SK-N-SH treated with all-trans-retinoic acid at 6 μM for 48 hours (cell line): Measurements from ENCODE around the gene TOPBP1.

Source experiments
- ATAC-seq: fragments of 200-7000 bp; cut with Tn5 transposase; 3 replicates; pipeline ENCODE4 v1.9.1; 2020; ENCODE audit warnings: mild to moderate bottlenecking, moderate library complexity
- BACH2 ChIP-seq: fragments of 250-450 bp; sonication (Bioruptor Pico); IDR thresholded peaks from 2 replicates; pipeline ENCODE4 v1.9.0; 2021; ENCODE audit warnings: mild to moderate bottlenecking, borderline replicate concordance
- CSDC2 ChIP-seq: fragments of 250-450 bp; sonication (Bioruptor Pico); IDR thresholded peaks from 2 replicates; pipeline ENCODE4 v1.5.0; 2020; ENCODE audit warnings: mild to moderate bottlenecking, moderate library complexity
- ESRRG ChIP-seq: fragments of 250-450 bp; sonication (Bioruptor Pico); IDR thresholded peaks from 2 replicates; pipeline ENCODE4 v1.6.1; 2021; ENCODE audit warnings: mild to moderate bottlenecking
- GLIS3 ChIP-seq: fragments of 250-450 bp; sonication (Bioruptor Pico); IDR thresholded peaks from 2 replicates; pipeline ENCODE4 v1.5.0; 2020; ENCODE audit warnings: mild to moderate bottlenecking, moderate library complexity
- ISL1 ChIP-seq: fragments of 250-450 bp; sonication (Bioruptor Pico); IDR thresholded peaks from 2 replicates; pipeline ENCODE4 v2.1.2; 2022; ENCODE audit warnings: mild to moderate bottlenecking, moderate library complexity
- OSR1 ChIP-seq: fragments of 250-450 bp; sonication (Bioruptor Pico); IDR thresholded peaks from 2 replicates; pipeline ENCODE4 v1.8.0; 2022; ENCODE audit warnings: moderate library complexity, mild to moderate bottlenecking, inconsistent platforms
- PPARA ChIP-seq: fragments of 250-450 bp; sonication (Bioruptor Pico); IDR thresholded peaks from 2 replicates; pipeline ENCODE4 v1.5.0; 2020; ENCODE audit warnings: mild to moderate bottlenecking, borderline replicate concordance
- RARB ChIP-seq: fragments of 250-450 bp; sonication (Bioruptor Pico); IDR thresholded peaks from 2 replicates; pipeline ENCODE4 v1.8.0; 2021; ENCODE audit warnings: mild to moderate bottlenecking, moderate library complexity
- SNAI2 ChIP-seq: fragments of 250-450 bp; sonication (Bioruptor Pico); IDR thresholded peaks from 2 replicates; pipeline ENCODE4 v1.5.0; 2020; ENCODE audit warnings: mild to moderate bottlenecking, moderate library complexity
- TCF4 ChIP-seq: fragments of 250-450 bp; sonication (Bioruptor Pico); IDR thresholded peaks from 2 replicates; pipeline ENCODE4 v1.8.0; 2021; ENCODE audit warnings: mild to moderate bottlenecking, moderate library complexity, borderline replicate concordance
- TOX ChIP-seq: fragments of 250-450 bp; sonication (Bioruptor Pico); IDR thresholded peaks from 2 replicates; pipeline ENCODE4 v1.8.0; 2021; ENCODE audit warnings: mild to moderate bottlenecking, moderate library complexity, borderline replicate concordance
- ZC3H10 ChIP-seq: fragments of 250-450 bp; sonication (Bioruptor Pico); IDR thresholded peaks from 2 replicates; pipeline ENCODE4 v1.5.1; 2021; ENCODE audit warnings: mild to moderate bottlenecking, moderate library complexity
- ZFP3 ChIP-seq: fragments of 250-450 bp; sonication (Bioruptor Pico); IDR thresholded peaks from 2 replicates; pipeline ENCODE4 v1.5.0; 2020; ENCODE audit warnings: mild to moderate bottlenecking, moderate library complexity
- ZFP30 ChIP-seq: fragments of 450-650 bp; formaldehyde crosslinking; IDR thresholded peaks from 2 replicates; pipeline ENCODE4 v1.5.0; 2022; ENCODE audit warnings: mild to moderate bottlenecking, moderate library complexity
- ZNF565 ChIP-seq: fragments of 450-650 bp; formaldehyde crosslinking; conservative IDR thresholded peaks from 2 replicates; pipeline ENCODE4 v1.5.0; 2020; ENCODE audit warnings: low read depth, mild to moderate bottlenecking, moderate library complexity
- ZNF70 ChIP-seq: fragments of 450-650 bp; formaldehyde crosslinking; IDR thresholded peaks from 2 replicates; pipeline ENCODE4 v1.5.0; 2020; ENCODE audit warnings: mild to moderate bottlenecking, moderate library complexity
- ZNF8 ChIP-seq: fragments of 450-650 bp; formaldehyde crosslinking; IDR thresholded peaks from 2 replicates; pipeline ENCODE4 v1.5.0; 2020; ENCODE audit warnings: mild to moderate bottlenecking, moderate library complexity
- TF ChIP-seq, protein P1 (sequence below): fragments of 250-450 bp; sonication (Bioruptor Pico); IDR thresholded peaks from 2 replicates; pipeline ENCODE4 v1.5.1; 2020; ENCODE audit warnings: low read depth, mild to moderate bottlenecking, moderate library complexity
- TF ChIP-seq, protein P2 (sequence below): fragments of 250-450 bp; sonication (Bioruptor Pico); IDR thresholded peaks from 2 replicates; pipeline ENCODE4 v1.8.0; 2021; ENCODE audit warnings: low read depth, mild to moderate bottlenecking, moderate library complexity, borderline replicate concordance
- TF ChIP-seq, protein P3 (sequence below): fragments of 250-450 bp; sonication (Bioruptor Pico); IDR thresholded peaks from 2 replicates; pipeline ENCODE4 v1.5.0; 2020; ENCODE audit warnings: mild to moderate bottlenecking, moderate library complexity
- TF ChIP-seq, protein P4 (sequence below): fragments of 250-450 bp; sonication (Bioruptor Pico); IDR thresholded peaks from 2 replicates; pipeline ENCODE4 v1.8.0; 2020; ENCODE audit warnings: mild to moderate bottlenecking, moderate library complexity, borderline replicate concordance

Gene TOPBP1

DNA sequence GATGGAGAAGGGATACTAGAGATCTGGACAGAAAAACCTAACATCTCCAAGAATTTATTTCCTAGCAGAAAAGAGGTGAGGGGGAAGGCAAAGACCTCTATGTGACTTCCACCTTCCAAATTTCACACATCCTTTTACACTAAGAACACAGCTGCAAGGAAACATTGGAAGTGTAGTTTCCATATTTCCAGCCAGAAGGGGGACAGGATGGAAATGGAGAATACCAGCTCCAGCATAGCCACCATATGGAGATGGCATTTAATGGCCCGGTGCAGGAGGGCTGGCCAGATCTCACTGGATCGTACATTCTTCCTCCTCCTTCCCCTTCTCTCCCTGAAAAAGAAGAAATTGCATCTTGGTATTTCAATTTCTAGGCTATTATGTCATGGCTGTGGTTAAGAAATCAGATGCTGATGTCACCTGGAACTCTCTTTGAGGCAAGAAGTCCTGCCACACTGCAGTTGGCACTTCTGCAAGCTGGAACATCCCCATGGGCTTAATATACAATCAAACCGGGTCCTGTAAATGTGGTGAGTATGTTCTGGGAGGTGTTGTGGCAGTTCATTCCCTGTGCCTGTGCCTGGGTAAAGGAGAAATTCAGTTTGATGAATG, 47.5 kb upstream of the TOPBP1 start:
- no peak for ATAC-seq
- TF ChIP-seq SNAI2 (CRISPR knock-in tag) (no peak), ZFP30 (CRISPR knock-in tag) (no peak), TOX (CRISPR knock-in tag) (no peak), OSR1 (no peak)
- TF ChIP-seq, protein P1, sequence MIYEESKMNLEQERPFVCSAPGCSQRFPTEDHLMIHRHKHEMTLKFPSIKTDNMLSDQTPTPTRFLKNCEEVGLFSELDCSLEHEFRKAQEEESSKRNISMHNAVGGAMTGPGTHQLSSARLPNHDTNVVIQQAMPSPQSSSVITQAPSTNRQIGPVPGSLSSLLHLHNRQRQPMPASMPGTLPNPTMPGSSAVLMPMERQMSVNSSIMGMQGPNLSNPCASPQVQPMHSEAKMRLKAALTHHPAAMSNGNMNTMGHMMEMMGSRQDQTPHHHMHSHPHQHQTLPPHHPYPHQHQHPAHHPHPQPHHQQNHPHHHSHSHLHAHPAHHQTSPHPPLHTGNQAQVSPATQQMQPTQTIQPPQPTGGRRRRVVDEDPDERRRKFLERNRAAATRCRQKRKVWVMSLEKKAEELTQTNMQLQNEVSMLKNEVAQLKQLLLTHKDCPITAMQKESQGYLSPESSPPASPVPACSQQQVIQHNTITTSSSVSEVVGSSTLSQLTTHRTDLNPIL = no peak

DNA sequence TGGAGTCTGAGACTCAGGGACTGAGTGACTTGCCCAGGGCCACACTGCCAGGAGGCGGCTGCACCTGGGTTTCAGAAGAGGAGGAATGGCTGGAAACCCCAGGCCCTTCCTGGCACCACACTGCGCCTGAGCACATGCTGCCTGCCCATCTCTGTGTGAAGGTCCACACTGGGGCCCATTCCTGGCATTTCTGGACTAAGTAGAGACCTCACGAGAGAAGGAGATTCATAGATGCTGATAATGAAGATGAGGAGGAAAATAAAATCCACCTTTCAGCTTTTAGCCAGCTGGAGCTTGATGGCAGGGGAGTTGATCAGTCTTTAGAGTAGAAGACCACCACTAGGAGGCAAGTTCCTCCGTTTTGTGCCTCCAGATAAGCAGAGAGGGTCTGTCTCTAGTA, 44.3 kb upstream of the TOPBP1 start:
- no peak for ATAC-seq
- TF ChIP-seq, protein P2, sequence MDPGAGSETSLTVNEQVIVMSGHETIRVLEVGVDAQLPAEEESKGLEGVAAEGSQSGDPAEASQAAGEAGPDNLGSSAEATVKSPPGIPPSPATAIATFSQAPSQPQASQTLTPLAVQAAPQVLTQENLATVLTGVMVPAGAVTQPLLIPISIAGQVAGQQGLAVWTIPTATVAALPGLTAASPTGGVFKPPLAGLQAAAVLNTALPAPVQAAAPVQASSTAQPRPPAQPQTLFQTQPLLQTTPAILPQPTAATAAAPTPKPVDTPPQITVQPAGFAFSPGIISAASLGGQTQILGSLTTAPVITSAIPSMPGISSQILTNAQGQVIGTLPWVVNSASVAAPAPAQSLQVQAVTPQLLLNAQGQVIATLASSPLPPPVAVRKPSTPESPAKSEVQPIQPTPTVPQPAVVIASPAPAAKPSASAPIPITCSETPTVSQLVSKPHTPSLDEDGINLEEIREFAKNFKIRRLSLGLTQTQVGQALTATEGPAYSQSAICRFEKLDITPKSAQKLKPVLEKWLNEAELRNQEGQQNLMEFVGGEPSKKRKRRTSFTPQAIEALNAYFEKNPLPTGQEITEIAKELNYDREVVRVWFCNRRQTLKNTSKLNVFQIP (CRISPR knock-in tag) = no peak
- no peak for TF ChIP-seq ZNF70
- TF ChIP-seq, protein P3, sequence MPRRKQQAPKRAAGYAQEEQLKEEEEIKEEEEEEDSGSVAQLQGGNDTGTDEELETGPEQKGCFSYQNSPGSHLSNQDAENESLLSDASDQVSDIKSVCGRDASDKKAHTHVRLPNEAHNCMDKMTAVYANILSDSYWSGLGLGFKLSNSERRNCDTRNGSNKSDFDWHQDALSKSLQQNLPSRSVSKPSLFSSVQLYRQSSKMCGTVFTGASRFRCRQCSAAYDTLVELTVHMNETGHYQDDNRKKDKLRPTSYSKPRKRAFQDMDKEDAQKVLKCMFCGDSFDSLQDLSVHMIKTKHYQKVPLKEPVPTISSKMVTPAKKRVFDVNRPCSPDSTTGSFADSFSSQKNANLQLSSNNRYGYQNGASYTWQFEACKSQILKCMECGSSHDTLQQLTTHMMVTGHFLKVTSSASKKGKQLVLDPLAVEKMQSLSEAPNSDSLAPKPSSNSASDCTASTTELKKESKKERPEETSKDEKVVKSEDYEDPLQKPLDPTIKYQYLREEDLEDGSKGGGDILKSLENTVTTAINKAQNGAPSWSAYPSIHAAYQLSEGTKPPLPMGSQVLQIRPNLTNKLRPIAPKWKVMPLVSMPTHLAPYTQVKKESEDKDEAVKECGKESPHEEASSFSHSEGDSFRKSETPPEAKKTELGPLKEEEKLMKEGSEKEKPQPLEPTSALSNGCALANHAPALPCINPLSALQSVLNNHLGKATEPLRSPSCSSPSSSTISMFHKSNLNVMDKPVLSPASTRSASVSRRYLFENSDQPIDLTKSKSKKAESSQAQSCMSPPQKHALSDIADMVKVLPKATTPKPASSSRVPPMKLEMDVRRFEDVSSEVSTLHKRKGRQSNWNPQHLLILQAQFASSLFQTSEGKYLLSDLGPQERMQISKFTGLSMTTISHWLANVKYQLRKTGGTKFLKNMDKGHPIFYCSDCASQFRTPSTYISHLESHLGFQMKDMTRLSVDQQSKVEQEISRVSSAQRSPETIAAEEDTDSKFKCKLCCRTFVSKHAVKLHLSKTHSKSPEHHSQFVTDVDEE (CRISPR knock-in tag) = no peak
- no peak for TF ChIP-seq ZC3H10 (CRISPR knock-in tag)
- no peak for TF ChIP-seq SNAI2 (CRISPR knock-in tag)
- no peak for TF ChIP-seq PPARA (CRISPR knock-in tag)
- TF ChIP-seq ESRRG (CRISPR knock-in tag) = no peak
- TF ChIP-seq TCF4 = no peak
- TF ChIP-seq ZFP3 = no peak
- no peak for TF ChIP-seq ISL1 (CRISPR knock-in tag)
- TF ChIP-seq GLIS3 (CRISPR knock-in tag) = no peak
- TF ChIP-seq, protein P4, sequence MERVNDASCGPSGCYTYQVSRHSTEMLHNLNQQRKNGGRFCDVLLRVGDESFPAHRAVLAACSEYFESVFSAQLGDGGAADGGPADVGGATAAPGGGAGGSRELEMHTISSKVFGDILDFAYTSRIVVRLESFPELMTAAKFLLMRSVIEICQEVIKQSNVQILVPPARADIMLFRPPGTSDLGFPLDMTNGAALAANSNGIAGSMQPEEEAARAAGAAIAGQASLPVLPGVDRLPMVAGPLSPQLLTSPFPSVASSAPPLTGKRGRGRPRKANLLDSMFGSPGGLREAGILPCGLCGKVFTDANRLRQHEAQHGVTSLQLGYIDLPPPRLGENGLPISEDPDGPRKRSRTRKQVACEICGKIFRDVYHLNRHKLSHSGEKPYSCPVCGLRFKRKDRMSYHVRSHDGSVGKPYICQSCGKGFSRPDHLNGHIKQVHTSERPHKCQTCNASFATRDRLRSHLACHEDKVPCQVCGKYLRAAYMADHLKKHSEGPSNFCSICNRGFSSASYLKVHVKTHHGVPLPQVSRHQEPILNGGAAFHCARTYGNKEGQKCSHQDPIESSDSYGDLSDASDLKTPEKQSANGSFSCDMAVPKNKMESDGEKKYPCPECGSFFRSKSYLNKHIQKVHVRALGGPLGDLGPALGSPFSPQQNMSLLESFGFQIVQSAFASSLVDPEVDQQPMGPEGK (CRISPR knock-in tag) = no peak
- no peak for TF ChIP-seq ZNF8
- TF ChIP-seq ZFP30 (CRISPR knock-in tag) = no peak
- no peak for TF ChIP-seq CSDC2 (CRISPR knock-in tag)
- TF ChIP-seq ZNF565 (CRISPR knock-in tag) = no peak
- TF ChIP-seq, protein P1 = no peak
- no peak for TF ChIP-seq OSR1
- TF ChIP-seq RARB (CRISPR knock-in tag) = no peak
- no peak for TF ChIP-seq BACH2 (CRISPR knock-in tag)

DNA sequence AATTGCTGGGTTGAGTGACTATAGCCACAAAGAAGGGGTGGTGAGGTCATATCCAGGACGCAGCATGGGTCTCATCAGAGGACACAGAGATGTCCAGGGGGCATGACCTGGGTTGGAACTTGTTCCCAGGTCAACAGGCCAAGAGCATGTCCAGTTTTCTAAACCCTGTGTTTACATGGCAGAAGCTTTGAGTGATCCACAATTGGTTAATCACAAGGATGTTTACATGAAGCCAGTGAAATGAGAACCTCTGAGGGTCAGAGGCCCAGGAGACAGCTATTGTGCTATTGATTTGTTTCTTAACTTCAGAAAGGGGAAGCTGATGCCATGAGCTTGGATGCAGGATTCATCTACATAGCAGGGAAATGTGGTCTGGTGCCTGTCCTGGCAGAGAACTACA, 42.2 kb upstream of the TOPBP1 start:
- TF ChIP-seq ZNF8 (no peak), ZC3H10 (CRISPR knock-in tag) (no peak), GLIS3 (CRISPR knock-in tag) (no peak), RARB (CRISPR knock-in tag) (no peak), PPARA (CRISPR knock-in tag) (no peak), OSR1 (no peak), ISL1 (CRISPR knock-in tag) (no peak), ESRRG (CRISPR knock-in tag) (no peak), TCF4 (no peak)
- TF ChIP-seq, protein P2 (CRISPR knock-in tag) = no peak
- TF ChIP-seq, protein P3 (CRISPR knock-in tag) = no peak
- no peak for ATAC-seq
